22Rv1 (cell line): Measurements from ENCODE around the gene TSPAN18.

Experiments used
- ZFX ChIP-seq: fragments of 450-650 bp; IDR thresholded peaks from 2 replicates; pipeline ENCODE4 v1.6.1; 2017; ENCODE audit warnings: antibody characterized with exemption, borderline replicate concordance
- TF ChIP-seq, protein P1 (sequence below): fragments of 450-650 bp; IDR thresholded peaks from 2 replicates; pipeline ENCODE4 v1.5.1; 2017; ENCODE audit warnings: mild to moderate bottlenecking

DNA sequence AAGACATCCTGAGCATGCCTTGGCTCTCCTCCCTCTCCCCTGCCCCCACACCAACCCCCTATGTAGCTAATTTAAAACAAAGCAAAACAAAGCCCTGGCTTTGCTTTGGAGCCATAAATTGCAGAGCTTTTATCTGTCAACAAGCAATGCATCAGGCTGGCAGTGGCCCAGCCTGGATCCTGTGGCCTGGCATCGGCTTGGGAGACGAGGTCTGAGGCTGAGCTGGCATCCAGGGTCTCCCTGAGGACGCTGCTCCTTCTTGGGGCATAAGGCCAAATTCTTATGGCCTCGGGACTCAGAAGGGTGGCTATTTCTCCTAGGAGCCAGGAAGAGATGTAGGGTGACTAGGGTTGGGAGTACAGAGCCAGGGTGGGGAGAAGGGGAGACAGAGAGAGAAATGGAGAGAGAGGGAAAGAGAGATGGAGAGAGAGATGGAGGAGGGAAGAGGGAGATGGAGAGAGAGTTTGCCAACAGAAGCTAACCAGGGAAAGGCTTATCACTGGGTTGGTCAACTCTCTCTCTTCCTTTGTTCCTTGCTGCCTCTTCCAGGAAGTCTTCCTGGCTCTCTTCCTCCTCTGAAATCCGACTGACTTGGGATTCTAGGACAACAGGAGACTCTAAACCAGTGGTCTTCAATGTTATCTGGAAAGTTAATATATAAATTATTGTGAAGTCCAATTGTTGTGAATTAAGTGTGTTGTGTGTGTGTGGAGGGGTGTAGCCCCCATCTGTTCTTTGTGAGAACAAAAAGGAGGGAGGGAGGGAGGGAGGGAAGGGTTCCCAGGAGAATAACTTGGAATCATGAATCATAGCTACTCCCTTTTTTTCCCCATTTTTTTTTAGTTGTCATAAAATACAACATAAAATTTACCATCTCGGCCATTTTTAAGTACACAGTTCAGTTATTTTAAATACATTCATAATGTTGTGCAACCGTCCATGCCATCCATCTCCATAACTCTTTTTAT, 29.1 kb downstream of the TSPAN18 start:
- TF ChIP-seq, protein P1, sequence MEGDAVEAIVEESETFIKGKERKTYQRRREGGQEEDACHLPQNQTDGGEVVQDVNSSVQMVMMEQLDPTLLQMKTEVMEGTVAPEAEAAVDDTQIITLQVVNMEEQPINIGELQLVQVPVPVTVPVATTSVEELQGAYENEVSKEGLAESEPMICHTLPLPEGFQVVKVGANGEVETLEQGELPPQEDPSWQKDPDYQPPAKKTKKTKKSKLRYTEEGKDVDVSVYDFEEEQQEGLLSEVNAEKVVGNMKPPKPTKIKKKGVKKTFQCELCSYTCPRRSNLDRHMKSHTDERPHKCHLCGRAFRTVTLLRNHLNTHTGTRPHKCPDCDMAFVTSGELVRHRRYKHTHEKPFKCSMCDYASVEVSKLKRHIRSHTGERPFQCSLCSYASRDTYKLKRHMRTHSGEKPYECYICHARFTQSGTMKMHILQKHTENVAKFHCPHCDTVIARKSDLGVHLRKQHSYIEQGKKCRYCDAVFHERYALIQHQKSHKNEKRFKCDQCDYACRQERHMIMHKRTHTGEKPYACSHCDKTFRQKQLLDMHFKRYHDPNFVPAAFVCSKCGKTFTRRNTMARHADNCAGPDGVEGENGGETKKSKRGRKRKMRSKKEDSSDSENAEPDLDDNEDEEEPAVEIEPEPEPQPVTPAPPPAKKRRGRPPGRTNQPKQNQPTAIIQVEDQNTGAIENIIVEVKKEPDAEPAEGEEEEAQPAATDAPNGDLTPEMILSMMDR = no peak
- TF ChIP-seq ZFX = no peak
